Measurements from ENCODE around the gene TDP1.

DNA sequence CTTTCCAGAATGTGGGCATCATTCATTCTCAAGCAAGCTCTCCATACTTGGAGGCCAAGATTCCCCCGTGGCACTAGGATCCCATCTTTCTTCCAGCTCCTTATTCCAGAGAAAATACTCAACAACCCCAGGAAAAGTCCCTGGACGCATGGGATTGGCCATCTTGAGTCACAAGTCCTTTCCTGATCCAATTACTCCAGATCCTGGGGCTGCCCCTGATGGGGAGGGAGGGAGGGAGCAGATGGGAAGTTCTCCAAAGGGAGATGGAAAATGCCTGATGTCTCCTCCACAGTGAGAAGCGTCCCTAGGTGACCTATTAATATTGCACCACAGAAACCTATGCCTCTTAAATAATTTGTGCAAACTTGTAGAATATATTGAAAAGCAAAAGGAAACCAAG is 93.7 kb downstream of the TDP1 start:
- TF ChIP-seq CTCF (IDR thresholded peaks at IDR 0.05; ENCODE audit: low read depth, low read length) (no peak), MYC (IDR thresholded peaks at IDR 0.05; ENCODE audit: low read depth, low read length) (no peak), POLR2A (IDR thresholded peaks at IDR 0.05; ENCODE audit: extremely low read depth, insufficient read length) (no peak)

All from NB4 (cell line).